NCI-H1048 (cell line): ENCODE measurements around the gene LORICRIN.
A peak's percentile ranks its signal among the peaks of the same experiment; 100 is the strongest.

Experiments used
- DNase-seq: peaks from one replicate; lab custom pipeline; 2025; lab: John Stamatoyannopoulos, UW

LORICRIN gene

DNA sequence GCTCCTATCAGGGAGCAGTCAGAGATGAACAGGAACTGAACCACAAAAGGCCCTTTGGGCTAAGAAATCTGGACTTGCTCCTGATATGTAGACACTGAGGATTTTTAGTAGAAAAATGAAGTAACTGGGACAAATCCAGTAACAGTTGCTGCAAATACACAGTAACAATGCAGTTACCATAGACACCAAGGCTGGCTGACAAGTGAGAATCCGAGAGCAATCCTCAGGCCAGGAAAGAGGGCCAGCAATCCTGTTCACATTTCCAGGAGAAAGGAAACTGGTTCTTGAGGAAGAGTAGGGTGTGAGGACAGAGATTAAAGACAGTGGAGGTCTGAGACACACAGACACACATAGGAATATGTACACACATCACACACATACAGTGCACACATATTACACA is 9.3 kb upstream of the LORICRIN start:
- DNase-seq, result no peak

DNA sequence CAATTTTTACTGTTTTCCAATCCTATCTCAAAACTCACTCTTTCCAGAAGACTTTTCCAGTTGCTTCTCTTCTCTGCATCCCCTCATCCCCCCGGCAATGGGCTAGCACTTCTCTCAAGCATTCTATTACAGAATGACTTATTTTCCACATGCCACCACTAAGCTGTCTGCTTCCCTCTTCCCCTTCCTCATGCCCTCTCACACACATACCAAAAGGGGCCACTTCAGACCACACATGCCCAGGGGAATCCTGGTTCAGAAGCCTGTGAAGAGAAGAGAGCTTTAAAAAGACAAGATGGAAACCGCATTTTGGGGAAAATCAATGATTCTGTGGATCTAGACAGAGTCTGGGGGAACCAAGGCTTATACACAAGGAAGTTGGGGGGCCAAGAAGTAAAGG is 8.4 kb upstream of the LORICRIN start:
- DNase-seq, result no peak

DNA sequence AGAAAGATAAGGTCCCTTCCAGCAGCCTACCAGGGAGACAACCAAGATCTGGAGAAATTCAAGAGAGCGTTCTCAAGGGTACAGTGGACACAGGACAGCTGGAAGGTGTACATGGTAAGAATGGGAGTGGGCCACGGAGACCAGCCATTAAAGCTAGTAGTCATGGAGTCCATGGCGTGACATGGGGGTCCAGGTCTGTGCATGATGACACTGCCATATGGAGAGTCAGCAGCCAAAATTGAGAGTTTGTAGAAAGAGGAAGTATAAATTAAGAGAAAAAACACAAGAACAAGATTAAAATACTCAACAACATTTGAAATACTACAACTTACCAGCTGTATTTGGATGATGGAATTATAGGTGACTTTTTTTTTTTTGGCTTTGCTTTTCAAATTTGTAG is 7.9 kb upstream of the LORICRIN start:
- DNase-seq, result no peak

DNA sequence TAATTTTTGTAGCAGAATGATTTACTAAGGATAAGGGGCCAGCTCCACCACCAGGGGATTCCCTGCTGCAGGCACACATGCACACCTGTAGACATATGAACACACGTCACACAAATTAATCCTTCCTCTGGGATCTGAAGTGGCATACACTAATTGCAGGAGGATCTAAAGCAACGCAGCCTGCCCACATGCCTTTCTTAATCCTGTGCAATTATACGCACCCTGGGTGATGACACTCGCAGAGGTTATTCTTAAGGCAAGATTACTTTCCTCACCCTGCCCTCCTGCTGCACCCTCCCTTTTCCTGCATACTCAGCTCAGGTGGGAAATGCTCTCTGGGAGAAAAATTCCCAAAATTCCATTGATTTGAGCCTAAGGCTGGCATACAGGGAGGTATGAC is 7.5 kb upstream of the LORICRIN start:
- no peak for DNase-seq

DNA sequence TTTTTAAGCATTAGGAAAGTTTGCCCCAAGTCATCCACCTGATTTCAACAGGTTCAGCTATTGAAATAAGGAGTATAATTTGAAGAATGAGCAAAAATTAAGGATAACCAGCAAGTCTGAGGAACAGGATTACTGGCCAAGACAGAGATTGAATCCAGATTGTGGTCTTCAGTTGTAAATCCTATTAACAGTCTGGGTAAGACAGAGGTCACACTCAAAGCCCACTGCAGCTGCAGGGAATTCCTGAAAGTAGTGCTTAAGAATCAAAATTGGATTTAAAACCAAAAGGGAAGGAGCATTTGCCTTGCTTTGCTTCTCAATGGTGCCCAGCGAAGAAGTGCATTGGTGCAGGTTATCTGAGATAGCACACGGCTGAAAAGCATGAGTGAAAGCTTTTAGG is 6.4 kb upstream of the LORICRIN start:
- no peak for DNase-seq

DNA sequence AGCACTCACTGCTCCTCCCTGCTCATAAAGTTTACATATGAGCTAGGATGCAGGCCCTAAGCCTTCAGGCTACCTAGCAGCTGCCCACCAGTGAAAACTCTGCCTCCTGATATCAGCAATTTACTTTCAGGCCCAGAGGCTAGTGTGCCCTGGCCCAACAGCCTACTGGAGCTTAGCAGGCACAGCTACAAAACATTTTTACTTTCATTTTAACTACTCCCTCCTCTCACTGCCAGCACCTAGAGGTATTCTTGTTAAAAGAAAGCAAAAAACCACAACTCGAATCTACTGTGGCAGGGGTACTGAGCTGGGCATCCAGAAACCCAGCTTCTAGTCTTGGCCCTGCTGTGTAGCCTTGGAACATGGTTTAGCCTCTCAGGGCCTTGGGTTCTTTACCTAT is 5.8 kb upstream of the LORICRIN start:
- DNase-seq, result no peak

DNA sequence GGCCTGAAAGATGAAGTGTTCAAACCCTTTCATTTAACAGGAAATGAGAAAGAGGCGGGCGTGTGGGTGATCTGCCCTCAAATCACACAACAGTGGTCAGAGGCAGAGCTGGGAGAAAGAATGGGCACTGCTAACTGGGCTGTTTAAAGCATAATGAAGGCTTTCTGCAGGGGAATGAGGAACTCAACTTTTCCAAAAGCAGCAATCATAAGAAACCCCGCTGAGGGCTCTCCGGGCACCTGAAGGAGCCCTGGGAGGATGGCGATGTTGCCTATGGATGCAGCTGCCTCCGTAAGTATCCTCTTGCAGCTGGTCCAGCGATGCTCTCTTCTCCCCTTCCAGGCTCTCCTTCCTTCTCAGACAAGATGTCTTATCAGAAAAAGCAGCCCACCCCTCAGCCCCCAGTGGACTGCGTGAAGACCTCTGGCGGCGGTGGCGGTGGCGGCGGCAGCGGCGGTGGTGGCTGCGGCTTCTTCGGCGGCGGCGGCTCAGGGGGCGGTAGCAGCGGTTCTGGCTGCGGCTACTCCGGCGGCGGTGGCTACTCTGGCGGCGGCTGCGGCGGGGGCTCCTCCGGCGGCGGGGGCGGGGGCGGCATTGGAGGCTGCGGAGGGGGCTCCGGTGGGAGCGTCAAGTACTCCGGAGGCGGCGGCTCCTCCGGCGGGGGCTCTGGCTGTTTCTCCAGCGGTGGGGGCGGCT is 1.2 kb downstream of the LORICRIN start:
- no peak for DNase-seq

DNA sequence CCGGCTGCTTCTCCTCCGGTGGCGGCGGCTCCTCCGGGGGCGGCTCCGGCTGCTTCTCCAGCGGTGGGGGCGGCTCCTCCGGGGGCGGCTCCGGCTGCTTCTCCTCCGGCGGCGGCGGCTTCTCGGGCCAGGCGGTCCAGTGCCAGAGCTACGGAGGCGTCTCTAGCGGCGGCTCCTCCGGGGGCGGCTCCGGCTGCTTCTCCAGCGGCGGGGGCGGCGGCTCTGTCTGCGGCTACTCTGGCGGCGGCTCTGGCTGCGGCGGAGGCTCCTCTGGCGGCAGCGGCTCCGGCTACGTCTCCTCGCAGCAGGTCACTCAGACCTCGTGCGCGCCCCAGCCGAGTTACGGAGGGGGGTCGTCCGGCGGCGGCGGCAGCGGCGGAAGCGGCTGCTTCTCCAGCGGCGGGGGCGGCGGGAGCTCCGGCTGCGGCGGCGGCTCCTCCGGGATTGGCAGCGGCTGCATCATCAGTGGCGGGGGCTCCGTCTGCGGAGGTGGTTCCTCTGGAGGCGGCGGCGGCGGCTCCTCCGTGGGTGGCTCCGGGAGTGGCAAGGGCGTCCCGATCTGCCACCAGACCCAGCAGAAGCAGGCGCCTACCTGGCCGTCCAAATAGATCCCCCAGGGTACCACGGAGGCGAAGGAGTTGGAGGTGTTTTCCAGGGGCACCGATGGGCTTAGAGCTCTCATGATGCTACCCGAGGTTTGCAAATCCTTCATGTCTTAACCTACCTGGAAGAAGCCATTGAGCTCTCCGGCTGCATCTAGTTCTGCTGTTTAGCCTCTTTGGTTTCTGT is 2.0 kb downstream of the LORICRIN start:
- no peak for DNase-seq

DNA sequence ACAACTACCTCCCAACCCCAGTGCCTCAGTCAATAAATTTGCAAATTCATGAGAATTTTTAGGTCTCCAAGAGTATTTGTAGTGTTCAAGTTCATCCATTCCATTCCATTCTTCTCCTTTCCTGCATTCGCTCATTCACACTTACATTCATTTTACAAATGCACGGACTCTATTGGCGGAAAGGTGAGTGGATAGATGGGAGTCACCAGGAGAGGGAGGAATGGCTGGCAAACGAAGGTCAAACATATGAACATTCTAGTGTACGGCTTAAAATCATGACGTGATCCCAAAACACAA is 2.5 kb downstream of the LORICRIN start:
- DNase-seq, result no peak

DNA sequence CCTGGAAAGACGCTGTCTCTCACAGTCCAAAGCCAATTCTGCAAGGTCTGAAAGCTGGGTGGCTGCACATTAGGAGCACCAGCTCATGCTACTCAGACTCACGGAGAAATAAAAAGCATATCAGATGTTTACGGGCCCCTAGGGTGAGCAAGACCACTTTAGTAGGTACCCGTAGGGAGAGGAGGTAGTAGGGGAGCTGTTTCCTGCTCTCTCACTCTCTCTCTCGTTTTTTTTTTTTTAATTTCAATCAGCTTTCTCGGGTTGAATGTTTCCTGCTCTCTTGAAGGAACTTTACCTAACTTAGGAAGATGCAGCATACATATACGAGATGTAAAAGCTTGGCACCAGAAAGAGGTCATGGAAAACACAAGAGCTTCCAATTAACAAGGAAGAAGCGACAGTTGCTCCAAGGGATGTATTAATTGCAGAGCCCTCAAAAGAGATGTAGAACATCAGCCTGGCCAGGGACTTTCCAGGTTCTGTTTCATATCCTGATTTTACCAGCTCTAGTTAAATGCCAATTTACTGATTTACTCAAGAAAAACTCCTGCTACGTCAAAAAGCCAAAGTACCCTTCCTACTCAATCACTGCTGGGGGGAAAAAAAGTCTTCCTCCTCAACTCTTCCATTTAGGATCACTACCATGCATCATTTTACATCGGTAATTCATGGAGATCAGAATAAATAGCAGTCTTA is 3.1 kb downstream of the LORICRIN start:
- no peak for DNase-seq

DNA sequence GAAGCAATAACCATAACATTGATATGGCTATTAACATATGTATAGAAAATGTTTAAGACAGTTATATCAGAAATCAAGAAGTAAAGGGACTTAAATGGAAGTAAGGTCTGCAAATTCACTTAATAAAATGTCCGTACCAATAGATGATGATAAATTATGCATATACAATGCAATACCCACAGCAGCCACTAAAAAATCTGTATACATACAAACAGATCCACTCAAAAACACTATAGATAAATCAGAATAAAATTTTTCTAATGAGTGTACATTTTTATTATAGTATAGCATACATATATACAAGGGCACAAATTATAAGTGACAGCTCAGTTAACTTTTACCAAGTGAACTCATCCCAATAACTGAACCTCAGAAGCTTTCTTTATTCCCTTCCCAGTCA is 6.0 kb downstream of the LORICRIN start:
- DNase-seq, result no peak

DNA sequence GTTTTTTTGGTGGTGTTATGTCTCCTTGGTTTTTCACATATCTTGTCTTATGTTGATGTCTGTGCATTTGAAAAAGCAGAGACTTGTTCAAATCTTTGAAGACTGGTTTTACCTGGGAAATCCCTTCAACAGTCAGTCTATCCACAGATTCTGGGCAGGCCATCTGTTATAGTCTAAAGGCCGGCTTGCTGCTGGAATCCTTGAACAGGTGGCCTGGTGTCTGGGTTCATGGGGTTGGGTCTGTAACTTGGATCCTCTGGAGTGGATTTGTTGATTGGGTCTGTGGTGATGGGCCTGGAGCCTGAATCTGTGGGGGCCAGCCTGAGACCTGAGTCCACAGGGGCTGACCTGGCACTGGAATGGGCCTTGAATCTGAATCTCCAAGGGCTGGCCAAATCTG is 12.2 kb downstream of the LORICRIN start:
- DNase-seq, result no peak

DNA sequence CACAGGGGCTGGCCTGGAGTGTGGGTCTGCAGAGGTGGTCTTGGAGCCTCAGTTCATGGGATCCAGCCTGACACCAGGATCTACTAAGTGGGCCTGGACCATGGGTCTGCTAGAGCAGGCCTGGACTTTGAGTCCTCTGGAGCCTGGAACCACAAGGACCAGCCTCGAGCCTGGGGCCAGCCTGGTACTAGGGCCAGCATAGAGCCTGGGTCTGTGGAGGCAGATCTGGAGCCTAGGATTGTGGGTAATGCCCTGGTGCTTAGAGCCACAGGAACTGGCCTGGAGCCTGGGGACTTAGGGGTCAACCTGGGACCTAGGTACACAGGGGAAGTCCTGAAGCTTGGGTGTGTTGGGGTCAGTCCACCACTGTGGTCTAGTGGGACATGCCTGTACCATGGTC is 12.7 kb downstream of the LORICRIN start:
- no peak for DNase-seq

DNA sequence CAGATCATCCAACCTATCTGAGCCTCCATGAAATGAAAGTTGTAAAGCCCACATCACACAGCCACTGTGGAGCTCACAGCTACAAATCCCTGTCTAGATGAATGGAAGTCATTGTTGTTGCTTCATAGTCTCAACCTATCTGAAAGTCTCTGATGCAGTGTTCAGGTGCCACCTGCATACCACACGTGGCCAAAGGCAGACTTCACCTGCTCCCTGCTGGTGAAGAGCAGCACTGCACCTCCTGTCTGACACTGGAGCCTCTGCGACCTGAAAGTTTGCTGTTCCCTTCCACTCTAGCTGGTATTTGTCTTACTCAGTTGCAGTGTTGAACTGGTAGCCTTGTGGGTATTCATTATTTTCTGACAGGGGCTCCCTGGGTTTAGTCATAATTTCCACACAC is 18.4 kb downstream of the LORICRIN start:
- DNase-seq, result peak; percentile 38

DNA sequence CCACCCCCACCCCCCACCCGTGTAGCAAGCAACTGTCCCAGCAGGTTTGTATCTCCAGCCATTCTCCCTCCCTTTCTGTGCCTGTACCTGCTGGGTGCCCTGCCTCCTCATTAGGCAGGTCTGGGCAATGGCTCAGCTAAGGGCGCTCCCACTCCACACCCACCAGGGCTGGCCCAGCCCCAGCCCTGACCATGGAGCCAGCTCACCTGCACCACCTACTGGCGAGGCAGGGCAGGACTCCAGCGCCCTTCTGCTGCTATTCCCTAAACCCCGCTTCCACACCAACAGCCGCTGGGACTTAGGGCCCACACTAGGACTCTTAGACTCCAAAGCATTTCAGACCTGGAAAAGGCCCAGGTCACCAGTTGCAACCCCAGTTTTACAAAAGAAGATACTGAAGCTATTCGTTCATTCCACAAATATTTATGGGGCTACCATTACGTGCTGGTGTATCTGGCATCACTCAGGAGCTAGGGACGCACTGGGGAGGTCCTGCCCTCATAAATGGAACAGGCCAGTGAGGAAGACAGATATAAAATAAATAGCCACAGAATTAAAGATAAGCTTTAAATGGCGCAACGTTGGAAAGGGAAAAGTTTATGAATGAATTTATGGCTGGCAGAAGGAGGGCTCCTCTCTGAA is 29.3 kb downstream of the LORICRIN start:
- no peak for DNase-seq

DNA sequence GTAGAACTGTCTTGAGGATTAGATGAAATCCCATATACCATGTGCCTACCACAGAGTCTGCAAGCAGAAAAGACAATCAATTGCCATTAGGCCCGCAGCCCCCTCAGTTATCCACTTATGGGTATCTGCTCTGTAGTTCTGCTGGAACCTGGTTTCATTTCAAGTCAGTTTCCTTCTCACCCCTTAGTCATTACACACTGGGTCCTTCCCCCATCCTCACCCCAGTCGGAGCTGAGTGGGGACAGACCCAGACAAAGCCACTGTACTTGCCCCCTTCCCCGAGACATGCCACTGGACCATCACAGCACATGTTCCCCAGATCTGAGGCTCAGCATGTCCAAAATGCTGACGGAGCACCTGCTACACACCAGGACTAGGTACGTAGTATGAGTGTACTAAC is 32.0 kb downstream of the LORICRIN start:
- DNase-seq, result no peak

DNA sequence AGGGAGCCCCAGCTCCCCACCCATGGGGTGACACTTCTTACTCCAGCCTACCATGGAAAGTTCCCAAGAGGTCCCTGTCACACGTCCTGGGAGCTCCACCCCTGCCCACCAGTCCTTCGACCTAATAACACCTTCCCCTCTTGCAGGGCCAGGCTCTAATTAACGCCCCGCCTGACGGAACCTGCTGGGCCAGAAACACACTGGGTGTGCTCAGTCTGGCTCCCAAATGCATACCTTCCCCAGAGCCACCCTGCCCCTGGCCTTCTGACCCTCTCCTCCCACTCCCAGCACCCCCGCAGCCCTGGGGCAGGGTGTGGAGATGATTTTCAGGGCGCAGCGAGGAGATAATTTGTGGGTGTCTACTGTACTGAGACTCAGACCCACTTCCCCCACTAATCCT is 32.7 kb downstream of the LORICRIN start:
- no peak for DNase-seq

DNA sequence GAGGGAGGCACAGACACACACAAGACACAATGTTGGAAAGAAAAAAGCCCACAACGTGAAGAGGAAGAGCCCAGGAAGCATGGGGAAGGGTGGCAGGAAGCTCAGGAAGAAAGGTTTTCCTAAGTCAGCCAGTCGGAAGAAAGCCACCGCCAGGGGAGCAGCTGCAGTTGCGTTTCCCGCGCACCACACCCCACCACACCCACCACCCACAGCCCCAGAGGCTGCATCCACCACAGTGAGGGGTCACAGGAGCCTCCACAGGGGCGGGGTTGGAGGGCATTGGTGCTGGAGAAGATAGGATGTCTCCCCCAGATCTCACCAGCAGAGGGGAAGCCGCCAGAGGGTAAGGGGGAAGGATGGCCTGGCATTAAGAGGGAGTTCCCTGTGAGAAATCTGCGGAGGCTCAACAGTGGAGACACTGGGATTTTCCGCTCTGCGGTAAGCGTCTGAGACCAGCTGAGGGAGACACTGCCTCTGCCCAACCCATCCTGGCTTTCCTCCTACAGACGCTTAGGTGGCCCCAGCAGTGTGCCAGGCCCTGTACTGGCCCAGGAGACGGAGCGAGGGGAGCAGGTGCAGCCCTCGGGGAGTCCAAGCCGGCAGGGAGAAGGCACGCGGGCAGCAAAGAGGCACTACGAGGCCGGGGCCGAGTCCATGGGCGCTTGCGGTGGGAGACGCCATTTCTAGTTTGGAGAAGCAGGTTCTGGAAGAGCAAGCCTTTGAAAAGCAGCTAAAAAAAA is 33.4 kb downstream of the LORICRIN start:
- no peak for DNase-seq

DNA sequence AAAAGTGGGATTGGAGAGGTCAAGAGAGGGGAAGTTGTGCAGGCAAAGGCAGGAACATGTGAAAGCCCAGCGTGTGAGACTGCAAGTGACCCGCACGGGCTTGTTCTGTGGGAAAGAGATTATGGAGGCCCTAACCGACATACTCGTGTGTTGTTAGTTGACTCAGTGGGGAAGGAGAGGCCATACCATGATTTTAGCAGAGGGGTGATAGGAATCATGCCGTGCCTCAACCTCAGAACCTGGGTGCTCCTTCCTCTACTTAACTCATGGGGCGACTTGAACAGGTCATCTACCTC is 33.9 kb downstream of the LORICRIN start:
- no peak for DNase-seq

DNA sequence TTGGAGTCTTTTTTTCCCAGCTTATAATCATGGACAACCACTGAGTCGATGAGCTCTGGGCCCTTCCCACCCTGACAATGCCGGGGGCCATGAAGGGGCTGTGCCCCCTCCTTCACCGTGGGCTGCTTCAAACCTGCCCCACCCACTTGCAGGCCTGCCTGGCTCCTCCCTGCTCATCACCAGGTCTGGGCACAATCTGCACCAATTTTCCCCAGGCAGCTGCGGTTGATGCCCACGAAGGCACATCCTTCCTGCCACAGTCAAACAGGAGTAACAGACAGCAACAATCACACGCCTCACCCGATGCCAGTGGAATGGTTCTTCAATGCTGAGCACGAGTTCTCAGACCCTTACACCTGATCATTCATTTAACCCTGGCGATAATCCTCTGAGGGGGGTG is 34.4 kb downstream of the LORICRIN start:
- no peak for DNase-seq

DNA sequence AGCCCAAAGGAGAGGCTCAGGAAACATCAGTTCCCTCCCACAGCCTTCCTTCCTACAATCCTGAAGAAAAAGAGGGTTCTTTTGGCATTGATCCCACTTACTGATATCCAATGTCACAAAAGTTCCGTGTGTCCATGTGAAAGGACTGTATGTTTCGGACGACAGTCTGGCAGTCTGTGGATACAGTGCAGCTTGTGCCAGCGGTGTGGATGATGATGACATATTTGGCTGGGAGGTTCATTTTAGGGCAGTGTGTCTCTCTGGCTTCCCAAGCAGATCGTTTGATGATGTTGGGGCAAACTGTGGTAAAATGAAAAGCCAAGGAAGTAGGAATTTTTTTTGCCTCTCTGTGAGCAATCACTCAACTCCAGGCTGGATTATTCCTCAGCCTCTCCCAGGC is 42.8 kb downstream of the LORICRIN start:
- DNase-seq, result no peak

DNA sequence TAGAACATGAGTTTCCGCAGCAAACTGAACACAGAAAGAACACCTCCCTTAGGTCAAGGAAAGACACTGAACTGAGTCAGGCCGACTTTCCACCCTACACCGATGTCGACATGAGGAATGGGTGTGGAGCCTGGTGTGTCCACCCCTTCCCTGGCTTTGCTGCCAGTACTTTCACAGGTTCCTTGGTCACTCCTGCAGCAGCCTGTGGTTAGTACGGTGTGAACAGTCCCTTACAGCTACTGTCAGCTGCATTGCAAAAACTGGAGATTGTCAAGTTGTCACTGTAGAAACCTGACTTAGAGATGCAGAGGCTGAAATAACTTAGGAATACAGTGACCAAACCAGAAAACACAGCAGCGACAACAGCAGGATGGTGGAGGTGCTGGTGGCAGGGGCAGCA is 46.2 kb downstream of the LORICRIN start:
- DNase-seq, result no peak
